ENCODE results near the gene NOTUM.

Gene NOTUM

GRCh38 chr17:81977211-81977808 lies 16.3 kb upstream of the NOTUM start, which contains the start of gene ASPSCR1:
Gene ASPSCR1, plus strand, starts transcription at chr17:81977629. Its CDS starts 18 bp downstream, at chr17:81977647.
- DNase-seq: peak; percentile 82 to 94 (median 87)

- DNase-seq: peak in 1 of 5 donors; percentile 24
Observed at GRCh38 chr17:81976332-81977210, 15.6 kb upstream of the NOTUM start.

GRCh38 chr17:81973432-81973831 lies 12.4 kb upstream of the NOTUM start:
- DNase-seq: no peak

- DNase-seq: no peak
Observed at GRCh38 chr17:81968850-81969812, 8.1 kb upstream of the NOTUM start.

GRCh38 chr17:81968396-81968745 lies 7.4 kb upstream of the NOTUM start:
- DNase-seq: no peak

GRCh38 chr17:81967533-81968395 lies 6.8 kb upstream of the NOTUM start:
- peak; percentile 76 to 88 (median 82) for DNase-seq

GRCh38 chr17:81967244-81967532 lies 6.2 kb upstream of the NOTUM start:
- no peak for DNase-seq

- no peak for DNase-seq
Observed at GRCh38 chr17:81966343-81967243, 5.6 kb upstream of the NOTUM start.

GRCh38 chr17:81964081-81964849 lies 3.3 kb upstream of the NOTUM start:
- no peak for DNase-seq

GRCh38 chr17:81962499-81963441 lies 1.8 kb upstream of the NOTUM start:
- DNase-seq: no peak

GRCh38 chr17:81961521-81962498 lies 823 bp upstream of the NOTUM start:
- DNase-seq: no peak

GRCh38 chr17:81960130-81960958 lies 643 bp downstream of the NOTUM start:
- no peak for DNase-seq

- DNase-seq: peak; percentile 61 to 86 (median 77)
Observed at GRCh38 chr17:81959362-81960129, 1.4 kb downstream of the NOTUM start.

GRCh38 chr17:81958633-81959342 lies 2.2 kb downstream of the NOTUM start:
- no peak for DNase-seq

- no peak for DNase-seq
Observed at GRCh38 chr17:81957691-81958432, 3.1 kb downstream of the NOTUM start.

All from T-helper 1 cell (primary cell).